Gastrocnemius medialis (tissue), 4 donors: Measurements from ENCODE around the gene SOST. TPM values are rescaled to one million over a fixed set of nuclear protein-coding genes. Genes with fewer than 3 reads are reported as not detected.
A peak's percentile ranks its signal among the peaks of the same experiment; 100 is the strongest.

Source experiments
- ATAC-seq, 2 donors: fragments of 150-250 bp; one replicate each; pipeline ENCODE4 v1.9.1; 2016
- DNase-seq, 2 donors: peaks; one replicate each; pipeline ENCODE4 v3.0.0-alpha.2; 2019
- H3K27ac ChIP-seq, 4 donors: fragments of 200-600 bp; sonication (generic); 1 replicate in 1 of 4; 2 replicates in 3 of 4; pipeline ENCODE4 v1.5.1; 2016 to 2018; ENCODE audit warnings: mild to moderate bottlenecking in 2 of 4, moderate library complexity in 1 of 4
- H3K27me3 ChIP-seq, 3 donors: fragments of 200-600 bp; sonication (generic) in 2 of 3; 1 replicate in 1 of 3; 2 replicates in 2 of 3; pipeline versions ENCODE4 v1.5.1 to v1.6.0; 2016 to 2019; ENCODE audit warnings: mild to moderate bottlenecking in 1 of 3, moderate library complexity in 1 of 3
- H3K36me3 ChIP-seq, 2 donors: fragments of 200-600 bp; sonication (generic) in 1 of 2; one replicate each; pipeline ENCODE4 v1.5.1; 2017 to 2018
- H3K4me1 ChIP-seq, 2 donors: fragments of 200-600 bp; sonication (generic) in 1 of 2; one replicate each; pipeline ENCODE4 v1.5.1; 2016 to 2017; ENCODE audit warnings: mild to moderate bottlenecking in 2 of 2
- H3K4me3 ChIP-seq, 4 donors: fragments of 200-600 bp; sonication (generic) in 3 of 4; 1 replicate in 1 of 4; 2 replicates in 3 of 4; pipeline ENCODE4 v1.5.1; 2016 to 2019; ENCODE audit warnings: mild to moderate bottlenecking in 2 of 4
- H3K9me3 ChIP-seq, 3 donors: fragments of 200-600 bp; sonication (generic) in 2 of 3; 1 replicate in 1 of 3; 2 replicates in 2 of 3; pipeline ENCODE4 v1.5.1; 2016 to 2019
- POLR2A ChIP-seq, 2 donors: fragments of 450-650 bp; IDR thresholded peaks; one replicate each; pipeline ENCODE4 v1.6.1; 2017; ENCODE audit warnings: antibody characterized with exemption in 2 of 2, mild to moderate bottlenecking in 2 of 2, moderate library complexity in 2 of 2
- in situ Hi-C, 4 donors: fragments of 200-750 bp; cut with MboI; loops; one replicate each; pipeline versions ENCODE4 v1.15.0 to v1.8.0; 2017; ENCODE audit warnings: low sequenced_read_pairs in 4 of 4
- intact Hi-C: fragments of 100-400 bp; cut with DNase I; formaldehyde crosslinking; loops from one replicate; pipeline ENCODE4 v1.15.1; 2023; ENCODE audit warnings: low total_unique reads
- total RNA-seq, 4 donors: library from RNA; depleted of rRNA; stranded (reverse); fragments of >200 nt; gene quantifications; one replicate each; pipeline versions ENCODE4 v1.1.0 to v1.2.3, GENCODE V29; 2016
- TF ChIP-seq, protein P1 (sequence below), 5 experiments: fragments of 450-650 bp in 3 of 5; fragments of 200-600 bp in 2 of 5; sonication (generic) in 2 of 5; IDR thresholded peaks in 4 of 5; conservative IDR thresholded peaks in 1 of 5; 1 replicate in 4 of 5; 2 replicates in 1 of 5; pipeline ENCODE4 v1.5.1; 2016 to 2019; ENCODE audit warnings: antibody characterized with exemption in 5 of 5, mild to moderate bottlenecking in 3 of 5, moderate library complexity in 3 of 5

The SOST gene
- total RNA-seq, 4 donors from 2014 or later = not detected

DNA sequence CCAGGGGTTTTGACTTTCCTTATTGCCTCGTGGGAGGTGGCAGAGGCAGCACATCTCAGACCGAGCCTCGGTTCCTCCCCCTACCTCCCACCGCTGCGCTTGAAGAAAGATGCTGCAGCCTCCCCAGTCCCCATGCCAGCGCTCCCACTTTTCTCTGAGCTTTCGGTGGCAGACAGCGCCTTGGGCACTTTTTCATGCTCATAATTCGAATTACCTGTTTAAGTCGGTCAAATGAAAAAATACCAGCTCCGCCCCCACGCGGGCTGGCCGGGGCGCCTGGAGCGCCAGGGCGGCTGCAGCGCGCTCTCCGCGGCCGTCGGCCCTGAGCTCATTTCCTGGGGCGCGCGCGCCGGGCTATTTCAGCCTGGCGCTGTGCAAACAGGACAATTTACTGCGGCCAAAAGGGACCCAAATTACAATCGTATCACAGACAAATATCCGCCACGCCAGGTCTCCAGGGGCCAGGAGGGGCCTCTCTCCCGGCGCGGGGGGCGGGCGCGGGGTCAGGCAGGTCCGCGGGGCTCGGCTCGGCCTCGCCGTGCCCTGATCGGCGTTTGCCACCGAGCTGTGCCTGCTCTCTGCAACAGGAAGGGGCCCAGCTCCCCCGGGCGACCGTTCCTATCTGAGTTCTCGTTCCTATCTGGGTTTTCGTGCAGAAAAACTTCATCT lies 45.0 kb downstream of the SOST start:
- intact Hi-C loops (no loop called here), in situ Hi-C loops (no loop called here)
- Histone ChIP-seq H3K27me3 (peaks cover 13 to 18% (median 15%) of the 10 kb centered on the region in 3 donors), H3K4me3 (peak overlapping the region; percentile 38 to 61 (median 42)), H3K36me3 (no peaks in the 10 kb centered on the region), H3K4me1 (peaks cover 7% of the 10 kb centered on the region in 2 donors), H3K9me3 (no peaks in the 10 kb centered on the region), H3K27ac (peak overlapping the region in 1 of 4 donors; percentile 16)
- DNase-seq (no peak), ATAC-seq (peak in 1 of 2 donors; percentile 28)
- TF ChIP-seq, protein P1, sequence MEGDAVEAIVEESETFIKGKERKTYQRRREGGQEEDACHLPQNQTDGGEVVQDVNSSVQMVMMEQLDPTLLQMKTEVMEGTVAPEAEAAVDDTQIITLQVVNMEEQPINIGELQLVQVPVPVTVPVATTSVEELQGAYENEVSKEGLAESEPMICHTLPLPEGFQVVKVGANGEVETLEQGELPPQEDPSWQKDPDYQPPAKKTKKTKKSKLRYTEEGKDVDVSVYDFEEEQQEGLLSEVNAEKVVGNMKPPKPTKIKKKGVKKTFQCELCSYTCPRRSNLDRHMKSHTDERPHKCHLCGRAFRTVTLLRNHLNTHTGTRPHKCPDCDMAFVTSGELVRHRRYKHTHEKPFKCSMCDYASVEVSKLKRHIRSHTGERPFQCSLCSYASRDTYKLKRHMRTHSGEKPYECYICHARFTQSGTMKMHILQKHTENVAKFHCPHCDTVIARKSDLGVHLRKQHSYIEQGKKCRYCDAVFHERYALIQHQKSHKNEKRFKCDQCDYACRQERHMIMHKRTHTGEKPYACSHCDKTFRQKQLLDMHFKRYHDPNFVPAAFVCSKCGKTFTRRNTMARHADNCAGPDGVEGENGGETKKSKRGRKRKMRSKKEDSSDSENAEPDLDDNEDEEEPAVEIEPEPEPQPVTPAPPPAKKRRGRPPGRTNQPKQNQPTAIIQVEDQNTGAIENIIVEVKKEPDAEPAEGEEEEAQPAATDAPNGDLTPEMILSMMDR (IDR thresholded peaks at IDR 0.05 in 4 of 5, conservative IDR thresholded peaks at IDR 0.05 in 1 of 5) = no peak
- no peak for TF ChIP-seq POLR2A (IDR thresholded peaks at IDR 0.05)

DNA sequence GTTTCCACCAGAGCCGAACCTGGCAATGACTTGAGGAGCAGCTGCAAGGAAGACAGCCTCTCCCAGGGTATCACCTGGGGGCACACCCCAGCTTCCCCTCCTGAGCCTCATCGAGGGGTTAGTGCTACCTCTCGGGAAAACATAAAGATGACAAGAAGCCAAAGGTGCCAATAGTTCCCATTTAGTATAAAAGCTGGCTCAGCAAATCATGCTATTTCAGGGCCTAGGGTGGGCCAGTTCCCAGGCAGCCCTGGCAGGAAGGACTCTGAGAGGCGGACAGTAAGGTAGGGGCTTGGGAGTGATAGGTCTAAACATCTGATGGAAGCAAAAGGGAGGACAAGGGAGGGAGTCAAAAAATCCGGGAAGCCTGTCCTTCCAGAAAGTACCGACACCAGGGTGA lies 46.2 kb downstream of the SOST start:
- intact Hi-C loops = no loop called here
- Histone ChIP-seq H3K27ac (no peak overlapping the region), H3K9me3 (no peaks in the 10 kb centered on the region), H3K27me3 (peaks cover 13 to 18% (median 15%) of the 10 kb centered on the region in 3 donors), H3K4me3 (no peak overlapping the region), H3K4me1 (peaks cover 7% of the 10 kb centered on the region in 2 donors), H3K36me3 (no peaks in the 10 kb centered on the region)
- ATAC-seq = no peak
- in situ Hi-C loops = no loop called here
- DNase-seq = no peak
- no peak for TF ChIP-seq POLR2A (IDR thresholded peaks at IDR 0.05)
- TF ChIP-seq, protein P1 (IDR thresholded peaks at IDR 0.05 in 4 of 5, conservative IDR thresholded peaks at IDR 0.05 in 1 of 5) = no peak

DNA sequence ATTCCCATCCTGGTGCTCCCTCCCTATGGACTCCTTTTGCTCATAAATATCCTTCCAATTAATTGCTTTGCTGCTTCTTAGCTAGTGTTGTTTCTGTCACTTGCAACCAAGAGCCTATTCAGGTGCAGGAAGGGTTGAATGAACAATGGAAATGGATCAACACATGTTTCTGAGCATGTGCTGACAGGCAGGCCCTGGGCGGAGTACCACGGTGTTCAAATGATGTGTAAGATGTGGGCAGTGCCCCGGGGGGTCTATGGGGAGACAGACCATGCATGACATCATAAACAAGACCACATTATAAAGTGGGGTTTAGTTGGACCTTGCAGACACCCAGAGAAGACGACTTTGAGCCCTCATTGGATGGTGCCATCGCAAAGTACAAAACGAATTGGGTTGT lies 48.5 kb downstream of the SOST start:
- no peak overlapping the region for H3K4me3 ChIP-seq
- peaks cover 7% of the 10 kb centered on the region in 2 donors for H3K4me1 ChIP-seq
- H3K27me3 ChIP-seq = peaks cover 13 to 18% (median 15%) of the 10 kb centered on the region in 3 donors
- no peaks in the 10 kb centered on the region for H3K36me3 ChIP-seq
- no peak overlapping the region for H3K27ac ChIP-seq
- no peaks in the 10 kb centered on the region for H3K9me3 ChIP-seq
- TF ChIP-seq POLR2A (IDR thresholded peaks at IDR 0.05) = no peak
- TF ChIP-seq, protein P1 (IDR thresholded peaks at IDR 0.05 in 4 of 5, conservative IDR thresholded peaks at IDR 0.05 in 1 of 5) = no peak
- intact Hi-C loops = no loop called here
- ATAC-seq (no peak), DNase-seq (no peak)
- in situ Hi-C loops = no loop called here

DNA sequence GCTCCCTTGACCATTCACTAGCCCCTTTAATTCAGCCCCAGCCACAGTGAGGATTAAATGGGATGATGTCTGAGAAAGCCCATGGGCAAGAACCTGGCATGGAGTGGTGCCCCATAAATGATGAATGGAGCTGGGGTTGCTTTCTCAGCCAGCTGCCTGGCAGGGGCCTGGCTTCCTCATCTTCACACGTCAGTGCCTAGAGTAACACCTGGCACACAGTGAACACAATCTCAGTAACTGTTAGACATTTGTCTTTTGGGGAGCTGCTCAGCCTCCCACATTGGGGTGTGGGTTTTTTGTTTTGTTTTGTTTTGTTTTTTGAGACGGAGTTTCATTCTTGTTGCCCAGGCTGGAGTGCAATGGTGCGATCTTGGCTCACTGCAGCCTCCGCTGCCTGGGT lies 49.4 kb downstream of the SOST start:
- no peak for TF ChIP-seq POLR2A (IDR thresholded peaks at IDR 0.05)
- TF ChIP-seq, protein P1 (IDR thresholded peaks at IDR 0.05 in 4 of 5, conservative IDR thresholded peaks at IDR 0.05 in 1 of 5) = no peak
- Histone ChIP-seq H3K27me3 (peaks cover 13 to 18% (median 15%) of the 10 kb centered on the region in 3 donors), H3K4me3 (no peak overlapping the region), H3K9me3 (no peaks in the 10 kb centered on the region), H3K27ac (no peak overlapping the region), H3K36me3 (no peaks in the 10 kb centered on the region), H3K4me1 (peaks cover 7% of the 10 kb centered on the region in 2 donors)
- DNase-seq (no peak), ATAC-seq (no peak)
- in situ Hi-C loops (no loop called here), intact Hi-C loops (no loop called here)
